SW 1271 (cell line): ENCODE results near the gene IFT52.
"Not testable (repeated sequence)": the region's sequence is repeated elsewhere in the genome, so short reads cannot be mapped to it uniquely, and the experiment has no call there.

Source experiments
- DNase-seq, 2 experiments: peaks; one replicate each; lab custom pipeline; 2025; lab: John Stamatoyannopoulos, UW

IFT52 gene

GRCh38 chr20:43568706-43569105 lies 22.0 kb upstream of the IFT52 start:
- no peak for DNase-seq

GRCh38 chr20:43569282-43569681 lies 21.5 kb upstream of the IFT52 start:
- no peak for DNase-seq

GRCh38 chr20:43570496-43570895 lies 20.2 kb upstream of the IFT52 start:
- no peak for DNase-seq

GRCh38 chr20:43571310-43571709 lies 19.4 kb upstream of the IFT52 start:
- DNase-seq: no peak

- no peak for DNase-seq
Measured at GRCh38 chr20:43571771-43572170, 19.0 kb upstream of the IFT52 start.

- no peak for DNase-seq
Measured at GRCh38 chr20:43572891-43573290, 17.8 kb upstream of the IFT52 start.

- no peak for DNase-seq
Measured at GRCh38 chr20:43576108-43576507, 14.6 kb upstream of the IFT52 start.

GRCh38 chr20:43579861-43580793 lies 10.6 kb upstream of the IFT52 start:
- DNase-seq: no peak

GRCh38 chr20:43583133-43583864 lies 7.4 kb upstream of the IFT52 start:
- no peak for DNase-seq

- DNase-seq: no peak
Measured at GRCh38 chr20:43583982-43584432, 6.7 kb upstream of the IFT52 start.

- no peak for DNase-seq
Measured at GRCh38 chr20:43584448-43585136, 6.1 kb upstream of the IFT52 start.

GRCh38 chr20:43586641-43587040 lies 4.1 kb upstream of the IFT52 start:
- DNase-seq: no peak

GRCh38 chr20:43588526-43588925 lies 2.2 kb upstream of the IFT52 start:
- not testable (repeated sequence) for DNase-seq

GRCh38 chr20:43590036-43590391 lies 723 bp upstream of the IFT52 start:
- DNase-seq: no peak

- not testable (repeated sequence) for DNase-seq
Measured at GRCh38 chr20:43601960-43602359, 11.2 kb downstream of the IFT52 start.

- DNase-seq: no peak
Measured at GRCh38 chr20:43603124-43603523, 12.4 kb downstream of the IFT52 start.

GRCh38 chr20:43605715-43606114 lies 15.0 kb downstream of the IFT52 start:
- no peak for DNase-seq

GRCh38 chr20:43607278-43607677 lies 16.5 kb downstream of the IFT52 start:
- not testable (repeated sequence) for DNase-seq

GRCh38 chr20:43631598-43631997 lies 40.9 kb downstream of the IFT52 start:
- no peak for DNase-seq

GRCh38 chr20:43636429-43636828 lies 45.7 kb downstream of the IFT52 start:
- DNase-seq: no peak

- no peak for DNase-seq
Measured at GRCh38 chr20:43642548-43642947, 51.8 kb downstream of the IFT52 start.

GRCh38 chr20:43650997-43651525 lies 60.3 kb downstream of the IFT52 start:
- no peak for DNase-seq
